ENCODE measurements around the gene AGTRAP.

AGTRAP gene

GRCh38 chr1:11736746-11737639 is 1.1 kb downstream of the AGTRAP start:
- DNase-seq: peak; percentile 86 to 88

DNA sequence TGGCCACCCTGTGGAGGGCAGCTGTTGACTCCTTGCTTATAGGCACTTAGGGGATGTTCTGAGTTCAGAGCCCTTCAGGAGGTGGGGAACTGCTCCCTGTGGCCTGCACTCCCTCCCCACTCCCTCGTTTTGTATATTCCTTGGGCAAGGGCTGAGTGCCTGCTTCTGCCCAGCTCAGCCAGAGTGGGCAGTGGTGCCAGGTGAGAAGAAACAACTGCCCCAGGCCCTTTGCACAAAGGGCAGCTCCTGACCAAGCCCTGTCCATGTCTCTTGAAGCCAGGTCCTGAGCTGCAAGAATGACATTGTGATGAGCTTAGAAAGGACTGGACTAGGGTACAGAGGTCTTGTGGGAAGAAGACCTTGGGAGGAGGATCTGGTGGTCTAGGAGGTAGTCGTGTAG is 2.2 kb downstream of the AGTRAP start:
- no peak for DNase-seq

DNA sequence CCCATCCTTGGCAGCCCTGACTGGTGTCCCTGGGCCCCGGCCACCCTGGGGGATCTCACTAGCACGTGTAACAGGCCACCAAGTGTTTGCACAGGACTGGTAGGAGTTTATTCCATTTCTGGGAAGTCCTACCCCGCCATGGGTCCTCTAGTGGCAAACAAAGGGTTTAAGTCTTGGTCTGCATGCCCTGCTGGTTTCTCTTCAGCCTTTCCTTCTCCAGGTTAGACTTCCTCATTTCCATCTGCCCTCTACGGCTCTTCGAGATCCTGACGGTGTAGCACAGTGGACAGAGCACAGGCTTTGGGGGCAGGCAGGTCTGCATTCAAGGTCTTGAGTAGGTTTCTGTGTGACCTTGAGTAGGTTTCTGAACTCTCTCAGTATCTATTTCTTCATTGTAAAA is 2.8 kb downstream of the AGTRAP start:
- DNase-seq: no peak

- DNase-seq: no peak
Observed at GRCh38 chr1:11740258-11741192, 4.6 kb downstream of the AGTRAP start.

DNA sequence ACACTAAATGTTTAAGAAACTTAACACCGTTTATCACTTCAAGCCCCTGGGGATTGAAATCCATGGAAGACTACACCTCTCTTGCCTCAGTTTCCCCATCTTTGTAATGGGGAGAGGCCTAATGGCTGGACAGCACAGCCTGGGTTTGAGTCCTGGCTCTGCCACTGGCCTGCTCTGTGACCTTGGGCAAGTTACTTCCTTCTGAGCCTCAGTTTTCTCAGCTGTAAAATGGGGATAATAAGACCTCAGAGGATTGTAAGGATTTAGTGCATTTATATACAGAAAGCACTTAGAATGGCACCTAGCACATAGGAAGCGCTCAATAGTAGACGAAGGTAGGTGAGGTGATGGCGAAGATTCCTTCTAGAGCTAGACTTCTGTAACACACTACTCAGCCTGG is 5.5 kb downstream of the AGTRAP start:
- DNase-seq: no peak

DNA sequence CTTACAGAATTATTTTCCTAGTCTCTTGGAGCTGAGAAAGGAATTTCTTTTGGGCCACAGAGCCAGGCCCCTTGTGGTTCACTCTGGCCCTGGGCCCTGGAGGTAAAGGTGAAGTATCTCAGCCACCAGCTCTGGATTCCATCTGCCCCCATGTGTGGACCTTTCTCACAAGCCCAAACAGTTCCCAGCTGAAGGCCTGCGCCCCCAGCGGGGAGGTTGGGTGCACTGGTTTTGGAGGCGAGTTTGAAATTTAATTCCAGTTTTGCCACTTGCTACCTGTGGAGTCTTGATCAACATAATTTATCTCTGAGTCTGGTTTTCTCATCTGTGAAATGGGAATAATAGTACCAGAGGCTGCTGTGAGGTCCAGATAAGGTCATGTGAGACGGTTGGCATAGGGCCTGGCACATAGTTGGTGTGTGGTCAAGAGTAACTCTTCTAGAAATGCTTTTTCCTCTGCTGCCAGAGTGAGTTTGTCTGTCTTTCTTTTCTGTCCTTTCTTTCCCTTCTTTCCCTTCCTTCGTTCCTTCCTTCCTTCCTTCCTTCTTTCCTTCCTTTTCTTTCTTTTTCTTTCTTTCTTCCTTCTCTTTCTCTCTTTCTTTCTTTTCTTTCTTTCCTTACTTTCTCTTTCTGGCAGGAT is 6.1 kb downstream of the AGTRAP start:
- DNase-seq: no peak

- DNase-seq: no peak
Observed at GRCh38 chr1:11744287-11744686, 8.4 kb downstream of the AGTRAP start.

- DNase-seq: no peak
Observed at GRCh38 chr1:11746092-11746491, 10.2 kb downstream of the AGTRAP start.

DNA sequence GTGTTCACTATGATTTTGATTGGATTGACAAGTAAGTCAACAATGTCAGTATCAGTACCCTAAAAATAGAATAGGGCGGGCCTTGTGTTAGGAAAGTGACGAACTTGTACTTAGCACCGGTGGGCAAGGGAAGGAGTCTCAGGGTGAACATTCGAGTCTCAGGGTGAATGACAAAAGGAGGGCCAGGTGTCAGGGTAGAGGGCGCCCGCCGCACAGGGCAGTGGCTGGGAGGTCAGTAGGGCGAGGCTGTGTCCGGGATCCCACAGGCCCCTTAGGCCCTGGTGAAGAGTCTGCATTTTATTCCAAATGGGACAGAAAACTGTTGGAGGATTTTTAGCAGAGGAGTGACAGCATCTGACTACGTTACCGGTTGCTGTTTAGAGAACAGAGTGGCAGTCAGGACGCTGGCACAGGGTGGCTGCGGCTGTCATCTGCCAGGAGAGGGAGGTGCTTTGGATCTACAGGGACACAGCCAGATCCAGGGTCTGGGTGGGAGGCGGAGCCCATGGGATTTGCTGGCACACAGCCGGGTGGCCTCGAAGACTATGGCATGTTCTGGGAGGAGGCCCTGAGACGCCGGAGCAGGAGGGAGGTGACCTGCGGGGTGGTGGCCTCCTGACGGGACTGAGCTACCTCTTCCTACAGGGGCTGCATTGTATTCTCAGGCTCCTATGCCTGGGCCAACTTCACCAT is 11.0 kb downstream of the AGTRAP start:
- no peak for DNase-seq

DNA sequence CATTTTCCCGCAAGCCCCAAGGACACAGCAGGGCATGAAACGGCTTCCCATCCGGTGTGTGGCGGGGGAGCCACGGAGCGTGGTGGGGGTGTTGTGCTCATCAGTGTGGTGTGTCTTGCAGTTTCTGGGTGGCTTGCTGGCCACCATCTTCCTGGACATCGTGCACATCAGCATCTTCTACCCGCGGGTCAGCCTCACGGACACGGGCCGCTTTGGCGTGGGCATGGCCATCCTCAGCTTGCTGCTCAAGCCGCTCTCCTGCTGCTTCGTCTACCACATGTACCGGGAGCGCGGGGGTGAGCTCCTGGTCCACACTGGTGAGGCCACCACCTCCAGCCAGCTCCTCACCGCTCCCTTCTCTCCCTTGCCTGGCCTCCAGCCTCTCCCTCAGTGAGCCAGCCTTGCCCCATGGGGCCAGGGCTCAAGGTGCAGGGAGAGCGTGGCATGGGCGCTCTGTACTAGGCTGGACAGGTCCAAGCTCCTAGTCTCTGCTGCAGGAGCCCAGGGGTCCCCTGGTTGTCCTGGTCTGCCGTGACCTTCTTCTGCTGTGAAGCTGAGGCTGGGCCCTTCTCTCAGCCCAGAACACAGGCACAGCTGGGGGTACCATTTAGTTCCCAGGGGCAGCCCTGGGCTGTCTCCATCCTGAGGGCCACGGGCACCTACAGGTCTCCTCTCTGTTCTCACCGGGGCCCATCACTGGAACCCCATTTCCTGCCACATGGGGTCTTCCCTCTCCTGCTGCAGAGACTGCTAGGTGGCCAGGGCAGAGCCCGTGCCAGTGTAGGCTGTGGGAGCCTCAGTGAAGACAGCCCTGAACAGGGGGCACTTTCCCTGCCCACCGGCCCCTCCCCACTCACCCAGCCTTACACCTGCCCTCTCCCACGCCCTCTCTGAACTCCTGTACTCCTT is 12.6 kb downstream of the AGTRAP start:
- no peak for DNase-seq

GRCh38 chr1:11749203-11749689 is 13.3 kb downstream of the AGTRAP start:
- DNase-seq: peak; percentile 5 to 38

DNA sequence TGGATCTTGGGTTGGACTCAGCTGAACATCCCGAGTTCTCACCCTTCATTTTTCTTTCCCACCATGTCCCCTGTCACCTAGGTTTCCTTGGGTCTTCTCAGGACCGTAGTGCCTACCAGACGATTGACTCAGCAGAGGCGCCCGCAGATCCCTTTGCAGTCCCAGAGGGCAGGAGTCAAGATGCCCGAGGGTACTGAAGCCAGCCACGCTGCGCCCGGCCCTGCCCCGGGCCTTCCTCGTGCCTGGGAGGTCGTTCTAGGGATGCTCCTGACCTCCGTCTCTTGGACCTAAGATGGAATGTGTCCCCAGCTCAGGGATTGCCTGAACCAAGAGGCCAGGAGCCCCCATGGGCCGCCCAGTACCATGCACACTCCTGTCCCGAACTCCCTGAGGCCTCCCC is 14.1 kb downstream of the AGTRAP start:
- DNase-seq: no peak

DNA sequence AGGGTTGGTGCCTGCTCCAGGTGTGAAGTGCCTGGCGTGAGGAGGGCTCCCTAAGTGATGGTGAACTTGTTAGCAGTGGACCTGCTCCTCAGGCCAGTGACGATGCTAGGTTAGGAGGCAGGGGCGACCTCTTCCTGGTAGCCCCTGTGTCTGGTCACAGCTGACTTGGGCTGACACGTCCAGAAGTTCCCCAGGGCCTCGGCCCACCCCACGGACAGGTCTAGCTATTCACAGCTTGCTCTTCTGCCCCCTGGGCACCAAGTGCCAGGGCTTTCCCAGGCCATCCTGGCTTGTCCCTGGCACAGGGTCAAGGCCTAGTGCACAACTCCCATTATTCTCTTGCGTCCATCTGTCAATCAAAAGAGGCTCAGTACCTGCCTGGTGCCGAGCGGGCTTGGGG is 15.2 kb downstream of the AGTRAP start:
- no peak for DNase-seq

GRCh38 chr1:11752359-11753088 is 16.6 kb downstream of the AGTRAP start:
- no peak for DNase-seq

DNA sequence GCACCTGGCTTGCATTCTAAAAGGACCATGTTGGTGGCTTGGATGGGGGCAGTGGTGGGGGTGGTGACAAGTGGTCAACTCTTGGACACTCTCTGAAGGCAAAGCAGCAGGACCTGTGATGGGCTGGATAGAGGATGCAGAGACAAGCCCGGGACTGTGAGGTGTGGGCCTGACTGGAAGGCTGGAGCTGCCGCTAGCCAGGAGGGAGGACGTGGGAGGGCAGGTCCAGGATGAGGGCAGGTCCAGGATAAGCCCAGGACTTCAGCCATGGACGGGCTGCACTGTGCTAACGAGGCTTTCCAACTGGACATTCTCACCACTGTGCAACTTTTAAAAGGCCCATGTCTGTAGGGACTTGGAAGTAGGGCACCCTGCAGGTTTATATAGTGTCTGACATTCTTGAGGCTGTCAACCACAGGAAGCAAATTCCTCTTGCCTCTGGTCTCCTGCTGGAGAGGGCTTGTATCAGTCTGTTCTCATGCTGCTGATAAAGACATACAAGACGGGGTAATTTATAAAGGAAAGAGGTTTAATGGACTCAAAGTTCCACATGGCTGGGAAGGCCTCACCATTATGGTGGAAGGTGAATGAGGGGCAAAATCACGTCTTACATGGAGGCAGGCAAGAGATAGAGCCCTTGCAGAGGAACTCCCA is 17.7 kb downstream of the AGTRAP start:
- no peak for DNase-seq

GRCh38 chr1:11757047-11757446 is 21.1 kb downstream of the AGTRAP start:
- DNase-seq: no peak

GRCh38 chr1:11759791-11760190 is 23.9 kb downstream of the AGTRAP start:
- DNase-seq: no peak

DNA sequence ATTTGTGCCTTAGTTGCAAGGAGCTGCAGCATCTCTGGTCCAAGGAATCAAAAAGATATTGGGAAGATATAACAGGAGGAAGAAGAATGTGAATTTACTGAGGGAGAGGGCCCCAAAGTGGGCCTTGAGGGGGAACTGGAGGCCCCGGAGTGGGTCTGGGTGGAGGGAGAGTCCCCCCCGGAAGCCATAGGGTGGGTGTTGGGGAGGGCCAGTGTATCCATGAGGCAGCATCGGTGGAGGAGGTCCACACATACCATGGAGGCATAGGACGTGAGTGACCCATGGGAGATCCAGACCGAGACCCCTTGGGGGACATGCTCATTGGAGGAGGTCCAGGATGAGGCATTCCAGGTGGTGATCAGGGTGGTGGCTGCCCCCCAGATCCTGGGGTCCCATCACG is 25.3 kb downstream of the AGTRAP start:
- DNase-seq: no peak

GRCh38 chr1:11761988-11762406 is 26.1 kb downstream of the AGTRAP start, which contains the start of gene C1orf167:
Gene C1orf167, plus strand, starts transcription at chr1:11762193. Its CDS starts 2,208 bp downstream, at chr1:11764401.
- DNase-seq: peak; percentile 7 to 40

DNA sequence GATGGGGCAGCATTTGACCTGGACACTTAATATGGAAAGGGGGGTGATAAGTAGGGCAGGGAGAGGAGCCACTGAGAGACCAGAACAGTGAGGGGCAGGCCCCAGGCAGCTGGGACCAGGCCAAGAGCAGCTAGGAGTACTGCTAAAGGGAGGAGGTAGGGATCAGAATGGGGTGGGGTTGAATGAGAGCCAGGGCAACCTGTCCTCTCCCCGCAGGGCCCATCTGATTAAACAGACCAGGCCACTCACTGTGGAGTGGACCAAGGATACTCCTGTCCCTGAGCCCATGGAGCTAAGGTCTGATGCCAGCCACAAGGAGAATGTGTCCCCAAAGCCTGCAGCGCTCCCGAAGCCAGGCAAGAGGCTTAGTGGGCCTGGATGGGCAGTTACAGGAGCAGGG is 28.2 kb downstream of the AGTRAP start:
- DNase-seq: no peak

All from NCI-H526 (cell line).